ENCODE results near the gene TMEM94. TPM values are rescaled to one million over a fixed set of nuclear protein-coding genes. Genes with fewer than 3 reads are reported as not detected.

TMEM94 gene
- total and polyA plus RNA-seq, 2 of the 13 experiments (the other 11 are each of a cell fraction or from before 2014, with no cell fraction given) = 32.6 to 134 TPM

DNA sequence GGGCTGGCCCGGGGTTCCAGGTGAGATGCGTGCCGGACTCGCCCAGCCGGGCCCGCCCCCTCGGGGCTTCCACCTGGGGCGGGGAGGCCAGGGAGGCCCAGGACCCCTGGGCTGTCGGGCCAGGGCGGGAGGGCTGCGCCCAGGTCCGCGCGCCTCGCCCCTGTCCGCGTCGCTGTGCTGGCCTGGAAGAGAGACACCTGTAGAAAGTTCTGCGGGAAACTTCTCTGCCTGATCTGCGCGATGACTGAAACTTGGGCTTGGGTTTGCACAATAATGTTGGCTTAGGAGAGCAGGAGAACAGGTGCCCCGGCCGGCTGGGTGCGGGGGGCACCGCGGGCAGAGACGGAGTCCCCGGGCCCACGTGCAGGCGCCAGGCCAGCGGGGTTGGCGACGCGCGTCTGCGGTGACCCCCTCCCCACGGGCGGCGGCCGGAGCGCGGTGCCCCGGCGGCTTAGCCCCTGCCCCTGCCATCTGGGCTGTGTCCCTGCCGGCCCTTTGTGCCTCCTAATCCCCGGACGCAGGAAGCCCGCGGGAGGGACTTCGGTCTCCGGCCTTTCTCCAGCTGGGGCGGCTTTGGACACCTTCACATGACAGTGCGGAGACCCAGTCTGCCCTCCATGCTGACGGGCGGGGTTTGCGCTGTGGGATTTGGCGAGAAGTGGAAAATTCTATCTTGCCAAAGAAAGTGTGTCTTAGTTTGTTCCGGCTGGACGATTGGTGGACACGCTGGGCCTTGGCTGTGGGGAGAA is 69.5 kb downstream of the TMEM94 start (continued):
- TF ChIP-seq, protein P1, sequence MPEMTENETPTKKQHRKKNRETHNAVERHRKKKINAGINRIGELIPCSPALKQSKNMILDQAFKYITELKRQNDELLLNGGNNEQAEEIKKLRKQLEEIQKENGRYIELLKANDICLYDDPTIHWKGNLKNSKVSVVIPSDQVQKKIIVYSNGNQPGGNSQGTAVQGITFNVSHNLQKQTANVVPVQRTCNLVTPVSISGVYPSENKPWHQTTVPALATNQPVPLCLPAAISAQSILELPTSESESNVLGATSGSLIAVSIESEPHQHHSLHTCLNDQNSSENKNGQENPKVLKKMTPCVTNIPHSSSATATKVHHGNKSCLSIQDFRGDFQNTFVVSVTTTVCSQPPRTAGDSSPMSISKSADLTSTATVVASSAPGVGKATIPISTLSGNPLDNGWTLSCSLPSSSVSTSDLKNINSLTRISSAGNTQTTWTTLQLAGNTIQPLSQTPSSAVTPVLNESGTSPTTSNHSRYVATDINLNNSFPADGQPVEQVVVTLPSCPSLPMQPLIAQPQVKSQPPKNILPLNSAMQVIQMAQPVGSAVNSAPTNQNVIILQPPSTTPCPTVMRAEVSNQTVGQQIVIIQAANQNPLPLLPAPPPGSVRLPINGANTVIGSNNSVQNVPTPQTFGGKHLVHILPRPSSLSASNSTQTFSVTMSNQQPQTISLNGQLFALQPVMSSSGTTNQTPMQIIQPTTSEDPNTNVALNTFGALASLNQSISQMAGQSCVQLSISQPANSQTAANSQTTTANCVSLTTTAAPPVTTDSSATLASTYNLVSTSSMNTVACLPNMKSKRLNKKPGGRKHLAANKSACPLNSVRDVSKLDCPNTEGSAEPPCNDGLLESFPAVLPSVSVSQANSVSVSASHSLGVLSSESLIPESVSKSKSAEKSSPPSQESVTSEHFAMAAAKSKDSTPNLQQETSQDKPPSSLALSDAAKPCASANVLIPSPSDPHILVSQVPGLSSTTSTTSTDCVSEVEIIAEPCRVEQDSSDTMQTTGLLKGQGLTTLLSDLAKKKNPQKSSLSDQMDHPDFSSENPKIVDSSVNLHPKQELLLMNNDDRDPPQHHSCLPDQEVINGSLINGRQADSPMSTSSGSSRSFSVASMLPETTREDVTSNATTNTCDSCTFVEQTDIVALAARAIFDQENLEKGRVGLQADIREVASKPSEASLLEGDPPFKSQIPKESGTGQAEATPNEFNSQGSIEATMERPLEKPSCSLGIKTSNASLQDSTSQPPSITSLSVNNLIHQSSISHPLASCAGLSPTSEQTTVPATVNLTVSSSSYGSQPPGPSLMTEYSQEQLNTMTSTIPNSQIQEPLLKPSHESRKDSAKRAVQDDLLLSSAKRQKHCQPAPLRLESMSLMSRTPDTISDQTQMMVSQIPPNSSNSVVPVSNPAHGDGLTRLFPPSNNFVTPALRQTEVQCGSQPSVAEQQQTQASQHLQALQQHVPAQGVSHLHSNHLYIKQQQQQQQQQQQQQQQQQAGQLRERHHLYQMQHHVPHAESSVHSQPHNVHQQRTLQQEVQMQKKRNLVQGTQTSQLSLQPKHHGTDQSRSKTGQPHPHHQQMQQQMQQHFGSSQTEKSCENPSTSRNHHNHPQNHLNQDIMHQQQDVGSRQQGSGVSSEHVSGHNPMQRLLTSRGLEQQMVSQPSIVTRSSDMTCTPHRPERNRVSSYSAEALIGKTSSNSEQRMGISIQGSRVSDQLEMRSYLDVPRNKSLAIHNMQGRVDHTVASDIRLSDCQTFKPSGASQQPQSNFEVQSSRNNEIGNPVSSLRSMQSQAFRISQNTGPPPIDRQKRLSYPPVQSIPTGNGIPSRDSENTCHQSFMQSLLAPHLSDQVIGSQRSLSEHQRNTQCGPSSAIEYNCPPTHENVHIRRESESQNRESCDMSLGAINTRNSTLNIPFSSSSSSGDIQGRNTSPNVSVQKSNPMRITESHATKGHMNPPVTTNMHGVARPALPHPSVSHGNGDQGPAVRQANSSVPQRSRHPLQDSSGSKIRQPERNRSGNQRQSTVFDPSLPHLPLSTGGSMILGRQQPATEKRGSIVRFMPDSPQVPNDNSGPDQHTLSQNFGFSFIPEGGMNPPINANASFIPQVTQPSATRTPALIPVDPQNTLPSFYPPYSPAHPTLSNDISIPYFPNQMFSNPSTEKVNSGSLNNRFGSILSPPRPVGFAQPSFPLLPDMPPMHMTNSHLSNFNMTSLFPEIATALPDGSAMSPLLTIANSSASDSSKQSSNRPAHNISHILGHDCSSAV (CRISPR knock-in tag; IDR thresholded peaks at IDR 0.05; ENCODE audit: borderline replicate concordance) = no peak
- TF ChIP-seq NFKB2 (CRISPR knock-in tag; IDR thresholded peaks at IDR 0.05; ENCODE audit: borderline replicate concordance) (no peak), DNMT3B (CRISPR knock-in tag; conservative IDR thresholded peaks at IDR 0.05) (no peak), SRSF9 (IDR thresholded peaks at IDR 0.05; ENCODE audit: borderline replicate concordance, insufficient read depth, low read depth, low read length, poor library complexity, severe bottlenecking) (no peak), ZNF773 (CRISPR knock-in tag; IDR thresholded peaks at IDR 0.05; ENCODE audit: borderline replicate concordance) (0 out of 2 replicates have a peak, but pooled peaks have one; percentile 85), HDAC2 (CRISPR knock-in tag; IDR thresholded peaks at IDR 0.05) (0 out of 2 replicates have a peak, but pooled peaks have one; percentile 12), ZNF234 (CRISPR knock-in tag; conservative IDR thresholded peaks at IDR 0.05) (0 out of 2 replicates have a peak, but pooled peaks have one; percentile 43), CEBPB (IDR thresholded peaks at IDR 0.05; ENCODE audit: borderline replicate concordance, low read depth, low read length) (peak; percentile 39; the same call in 1 of the 2 replicates), ZNF644 (CRISPR knock-in tag; IDR thresholded peaks at IDR 0.05; ENCODE audit: low read depth) (no peak), NFE2L1 (CRISPR knock-in tag; IDR thresholded peaks at IDR 0.05; ENCODE audit: borderline replicate concordance) (no peak)
- TF ChIP-seq, protein P2, sequence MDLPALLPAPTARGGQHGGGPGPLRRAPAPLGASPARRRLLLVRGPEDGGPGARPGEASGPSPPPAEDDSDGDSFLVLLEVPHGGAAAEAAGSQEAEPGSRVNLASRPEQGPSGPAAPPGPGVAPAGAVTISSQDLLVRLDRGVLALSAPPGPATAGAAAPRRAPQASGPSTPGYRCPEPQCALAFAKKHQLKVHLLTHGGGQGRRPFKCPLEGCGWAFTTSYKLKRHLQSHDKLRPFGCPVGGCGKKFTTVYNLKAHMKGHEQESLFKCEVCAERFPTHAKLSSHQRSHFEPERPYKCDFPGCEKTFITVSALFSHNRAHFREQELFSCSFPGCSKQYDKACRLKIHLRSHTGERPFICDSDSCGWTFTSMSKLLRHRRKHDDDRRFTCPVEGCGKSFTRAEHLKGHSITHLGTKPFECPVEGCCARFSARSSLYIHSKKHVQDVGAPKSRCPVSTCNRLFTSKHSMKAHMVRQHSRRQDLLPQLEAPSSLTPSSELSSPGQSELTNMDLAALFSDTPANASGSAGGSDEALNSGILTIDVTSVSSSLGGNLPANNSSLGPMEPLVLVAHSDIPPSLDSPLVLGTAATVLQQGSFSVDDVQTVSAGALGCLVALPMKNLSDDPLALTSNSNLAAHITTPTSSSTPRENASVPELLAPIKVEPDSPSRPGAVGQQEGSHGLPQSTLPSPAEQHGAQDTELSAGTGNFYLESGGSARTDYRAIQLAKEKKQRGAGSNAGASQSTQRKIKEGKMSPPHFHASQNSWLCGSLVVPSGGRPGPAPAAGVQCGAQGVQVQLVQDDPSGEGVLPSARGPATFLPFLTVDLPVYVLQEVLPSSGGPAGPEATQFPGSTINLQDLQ (CRISPR knock-in tag; IDR thresholded peaks at IDR 0.05) = 0 out of 2 replicates have a peak, but pooled peaks have one; percentile 20
- TF ChIP-seq, protein P3, sequence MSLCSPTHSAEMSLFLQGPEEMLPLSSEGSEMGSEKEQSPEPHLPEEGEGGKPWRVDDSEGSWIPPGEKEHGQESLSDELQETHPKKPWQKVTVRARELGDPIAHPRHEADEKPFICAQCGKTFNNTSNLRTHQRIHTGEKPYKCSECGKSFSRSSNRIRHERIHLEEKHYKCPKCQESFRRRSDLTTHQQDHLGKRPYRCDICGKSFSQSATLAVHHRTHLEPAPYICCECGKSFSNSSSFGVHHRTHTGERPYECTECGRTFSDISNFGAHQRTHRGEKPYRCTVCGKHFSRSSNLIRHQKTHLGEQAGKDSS (CRISPR knock-in tag; IDR thresholded peaks at IDR 0.05; ENCODE audit: borderline replicate concordance, low read depth) = no peak; the same call in 1 of the 2 replicates
- TF ChIP-seq, protein P4, sequence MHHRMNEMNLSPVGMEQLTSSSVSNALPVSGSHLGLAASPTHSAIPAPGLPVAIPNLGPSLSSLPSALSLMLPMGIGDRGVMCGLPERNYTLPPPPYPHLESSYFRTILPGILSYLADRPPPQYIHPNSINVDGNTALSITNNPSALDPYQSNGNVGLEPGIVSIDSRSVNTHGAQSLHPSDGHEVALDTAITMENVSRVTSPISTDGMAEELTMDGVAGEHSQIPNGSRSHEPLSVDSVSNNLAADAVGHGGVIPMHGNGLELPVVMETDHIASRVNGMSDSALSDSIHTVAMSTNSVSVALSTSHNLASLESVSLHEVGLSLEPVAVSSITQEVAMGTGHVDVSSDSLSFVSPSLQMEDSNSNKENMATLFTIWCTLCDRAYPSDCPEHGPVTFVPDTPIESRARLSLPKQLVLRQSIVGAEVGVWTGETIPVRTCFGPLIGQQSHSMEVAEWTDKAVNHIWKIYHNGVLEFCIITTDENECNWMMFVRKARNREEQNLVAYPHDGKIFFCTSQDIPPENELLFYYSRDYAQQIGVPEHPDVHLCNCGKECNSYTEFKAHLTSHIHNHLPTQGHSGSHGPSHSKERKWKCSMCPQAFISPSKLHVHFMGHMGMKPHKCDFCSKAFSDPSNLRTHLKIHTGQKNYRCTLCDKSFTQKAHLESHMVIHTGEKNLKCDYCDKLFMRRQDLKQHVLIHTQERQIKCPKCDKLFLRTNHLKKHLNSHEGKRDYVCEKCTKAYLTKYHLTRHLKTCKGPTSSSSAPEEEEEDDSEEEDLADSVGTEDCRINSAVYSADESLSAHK (CRISPR knock-in tag; IDR thresholded peaks at IDR 0.05; ENCODE audit: borderline replicate concordance) = no peak

Data from HepG2 (cell line).